ENCODE data around the gene TBATA. TPM values are rescaled to one million over a fixed set of nuclear protein-coding genes. Genes with fewer than 3 reads are reported as not detected.

TBATA gene
- total and polyA plus RNA-seq, 2 of the 8 experiments (the other 6 are each of a cell fraction or from before 2014, with no cell fraction given) = not detected

DNA sequence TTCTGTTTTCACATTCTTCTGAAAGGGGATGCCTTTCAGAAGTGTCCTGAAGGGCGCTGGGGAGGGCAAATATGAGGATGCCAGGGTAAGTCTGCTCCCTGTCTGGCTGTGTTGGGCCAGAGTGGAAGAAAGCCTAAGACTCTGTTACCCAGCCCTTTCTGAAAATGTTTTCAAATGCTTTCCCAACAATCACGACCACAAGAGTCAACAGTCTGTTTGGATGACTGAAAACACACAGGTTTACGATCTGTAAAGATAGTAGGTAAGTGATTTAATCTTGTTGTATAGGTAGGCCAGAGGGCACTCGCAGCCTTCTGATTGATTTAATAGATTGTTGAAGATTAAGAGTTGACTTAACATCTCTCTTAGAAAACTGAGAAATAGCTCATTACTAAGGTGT is 43.7 kb upstream of the TBATA start:
- no peak overlapping the region for H4K8ac ChIP-seq (ENCODE audit: extremely low read depth, insufficient read depth, low read length)
- H3K9ac ChIP-seq (replicated peaks in 1 of 4; ENCODE audit: extremely low read depth in 1 of 4, low read depth in 3 of 4, low read length in 3 of 4) = no peak overlapping the region
- peaks cover 0 to 14% of the 10 kb centered on the region in 2 experiments for H4K20me1 ChIP-seq (replicated peaks in 1 of 2; ENCODE audit: control insufficient read depth in 1 of 2, insufficient read depth in 2 of 2, low read length in 2 of 2)
- 85% methylated on average over 4 of the region's 4 CpGs; no CpG with 5 or more reads in 1 of the 2 experiments for WGBS, 2 experiments (ENCODE audit: extremely low coverage in 1 of 2, insufficient coverage in 1 of 2, insufficient read length in 1 of 2, insufficient replicate concordance in 2 of 2, low coverage in 1 of 2, low lambda C conversion rate in 2 of 2, missing lambda C conversion rate in 1 of 2)
- CTCF ChIA-PET (ENCODE audit: partially characterized antibody) = interaction anchor here (0.6 kb wide), 2 partner anchors 17 to 820 kb away, joined by 3 to 6 read pairs; no protein-coding TSS in a partner anchor
- H2BK15ac ChIP-seq (ENCODE audit: low read length) = no peak overlapping the region
- no peak overlapping the region for H4K5ac ChIP-seq (ENCODE audit: insufficient read length, low read depth, low read length)
- H3K4me1 ChIP-seq (replicated peaks in 1 of 4; ENCODE audit: control insufficient read depth in 3 of 4, insufficient read depth in 4 of 4, low read length in 3 of 4) = no peaks in the 10 kb centered on the region
- no peaks in the 10 kb centered on the region for H3K27me3 ChIP-seq (replicated peaks in 1 of 4; ENCODE audit: control insufficient read depth in 3 of 4, extremely low read depth in 1 of 4, insufficient read depth in 3 of 4, low read length in 3 of 4)
- H3K4ac ChIP-seq (replicated peaks; ENCODE audit: insufficient read length, low read depth, low read length) = no peak overlapping the region
- H2BK120ac ChIP-seq (replicated peaks; ENCODE audit: low read depth, low read length) = no peak overlapping the region
- no peak overlapping the region for H3K27ac ChIP-seq (ENCODE audit: low read depth, low read length)
- no peak overlapping the region for H2AFZ ChIP-seq (ENCODE audit: low read length)
- no peak overlapping the region for H2BK20ac ChIP-seq (ENCODE audit: low read length)
- H3K18ac ChIP-seq (ENCODE audit: extremely low read depth, low read length) = no peak overlapping the region
- H2AK5ac ChIP-seq (ENCODE audit: low read depth, low read length) = no peak overlapping the region
- no peak overlapping the region for H3K4me3 ChIP-seq (ENCODE audit: extremely low read depth in 1 of 4, insufficient read depth in 2 of 4, low read depth in 3 of 4, low read length in 4 of 4)
- DNase-seq (ENCODE audit: low read depth in 1 of 2, low spot score in 2 of 2) (no peak), FAIRE-seq (no peak)
- POLR2A ChIA-PET (ENCODE audit: partially characterized antibody) = interaction anchor here (0.6 to 0.9 kb wide), 2 partner anchors 14 to 35 kb away, joined by 3 read pairs; no protein-coding TSS in a partner anchor
- no peaks in the 10 kb centered on the region for H3K23me2 ChIP-seq (ENCODE audit: low read depth, low read length)
- H3K23ac ChIP-seq (ENCODE audit: insufficient read length) = no peak overlapping the region
- peaks cover 0 to 16% (median 1%) of the 10 kb centered on the region in 4 experiments; a peak in 3 of 8 replicates for H3K36me3 ChIP-seq (ENCODE audit: control insufficient read depth in 2 of 4, insufficient read depth in 4 of 4, low read length in 3 of 4)
- H3K79me2 ChIP-seq (ENCODE audit: control insufficient read depth in 1 of 2, insufficient read depth in 2 of 2, low read length in 2 of 2) = peaks cover 0 to 59% of the 10 kb centered on the region in 2 experiments; a peak in 3 of 4 replicates
- no peak overlapping the region for H3K4me2 ChIP-seq (ENCODE audit: insufficient read depth in 1 of 2, low read depth in 2 of 2, low read length in 2 of 2)
- no peak overlapping the region for H3K56ac ChIP-seq (replicated peaks; ENCODE audit: insufficient read length, low read depth, low read length)
- no peak for TF ChIP-seq SRF (IDR thresholded peaks at IDR 0.05; ENCODE audit: low read depth, low read length)
- TF ChIP-seq, protein P1, sequence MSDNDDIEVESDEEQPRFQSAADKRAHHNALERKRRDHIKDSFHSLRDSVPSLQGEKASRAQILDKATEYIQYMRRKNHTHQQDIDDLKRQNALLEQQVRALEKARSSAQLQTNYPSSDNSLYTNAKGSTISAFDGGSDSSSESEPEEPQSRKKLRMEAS (IDR thresholded peaks at IDR 0.05) = no peak
- no peak overlapping the region for H3K14ac ChIP-seq (ENCODE audit: insufficient read length)
- H4K91ac ChIP-seq (replicated peaks; ENCODE audit: insufficient read length, low read length) = no peak overlapping the region
- peaks cover 7% of the 10 kb centered on the region; the same call in 1 of the 2 replicates for H3K79me1 ChIP-seq (ENCODE audit: low read depth, low read length)
- no peak overlapping the region for H2BK5ac ChIP-seq (ENCODE audit: low read depth, low read length)
- H2BK12ac ChIP-seq (ENCODE audit: low read depth, low read length) = no peak overlapping the region
- H3K9me3 ChIP-seq (ENCODE audit: insufficient read depth in 2 of 2, low read depth in 1 of 2, low read length in 1 of 2) = no peaks in the 10 kb centered on the region

Measured in H1 (cell line).